Dendritic cell treated with granulocyte-macrophage colony-stimulating factor and Interleukin-4, amounts not matched to agents 40 ng/mL and 50 ng/mL, for 4 days (primary cell): ENCODE data around the gene PUSL1.

ENCODE experiments used
- H3K27ac Mint-ChIP-seq: one replicate; pipeline ENCODE4 v1.8.0; 2022; ENCODE audit warnings: mild to moderate bottlenecking, mixed read lengths
- H3K27me3 Mint-ChIP-seq: one replicate; pipeline ENCODE4 v1.8.0; 2022; ENCODE audit warnings: mild to moderate bottlenecking, mixed read lengths
- H3K36me3 Mint-ChIP-seq: one replicate; pipeline ENCODE4 v1.8.0; 2022; ENCODE audit warnings: low read depth, mixed read lengths
- H3K4me1 Mint-ChIP-seq: one replicate; pipeline ENCODE4 v1.8.0; 2022; ENCODE audit warnings: low read depth, mixed read lengths
- H3K4me3 Mint-ChIP-seq: one replicate; pipeline ENCODE4 v1.8.0; 2022; ENCODE audit warnings: mild to moderate bottlenecking, moderate library complexity, mixed read lengths
- H3K9me3 Mint-ChIP-seq: one replicate; pipeline ENCODE4 v1.8.0; 2022; ENCODE audit warnings: mixed read lengths
- intact Hi-C: fragments of 100-400 bp; cut with micrococcal nuclease; formaldehyde crosslinking; loops from one replicate; pipeline ENCODE4 v1.15.0; 2022

PUSL1 gene

DNA sequence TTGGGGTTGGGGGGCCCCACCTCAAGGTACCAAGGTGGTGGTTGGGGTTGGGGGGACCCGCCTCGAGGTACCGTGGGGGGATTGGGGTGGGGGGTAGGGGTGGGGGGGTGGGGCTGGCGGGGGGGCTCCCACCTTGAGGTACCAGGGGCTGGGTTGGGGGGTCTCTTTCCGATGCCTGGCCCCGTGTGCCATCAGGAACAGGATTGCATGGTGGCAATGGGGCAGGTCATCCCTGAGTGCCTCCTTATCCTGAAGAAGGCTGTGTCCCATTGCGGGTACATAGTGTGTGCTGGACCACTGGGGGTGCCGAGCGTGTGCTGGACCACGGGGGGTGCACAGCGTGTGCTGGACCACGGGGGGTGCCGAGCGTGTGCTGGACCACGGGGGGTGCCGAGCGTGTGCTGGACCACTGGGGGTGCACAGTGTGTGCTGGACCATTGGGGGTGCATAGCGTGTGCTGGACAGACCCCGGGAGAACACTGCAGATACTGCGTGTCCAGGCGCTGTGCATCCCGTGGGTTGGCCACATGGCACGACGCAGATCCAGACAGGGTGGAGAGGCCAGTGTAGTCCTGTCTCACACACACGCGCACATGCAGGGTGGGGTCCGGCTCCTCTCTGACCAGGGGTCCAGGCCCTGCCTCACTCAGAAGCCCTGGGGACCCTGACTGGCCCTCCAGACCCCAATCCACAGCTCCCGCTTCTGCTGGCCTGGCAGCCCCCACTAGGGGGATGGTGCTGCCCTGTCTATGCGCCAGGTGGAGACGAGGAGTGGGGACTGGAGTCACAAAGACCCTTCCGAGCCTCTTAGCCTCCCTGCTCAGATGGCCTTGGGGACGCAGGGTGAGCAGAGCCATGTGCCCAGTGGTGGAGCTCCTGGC, 23.9 kb upstream of the PUSL1 start:
- no peak overlapping the region for H3K27ac Mint-ChIP-seq
- intact Hi-C loops, result no loop called here
- peaks cover 9% of the 10 kb centered on the region for H3K9me3 Mint-ChIP-seq
- H3K4me3 Mint-ChIP-seq, result no peak overlapping the region
- no peaks in the 10 kb centered on the region for H3K36me3 Mint-ChIP-seq
- peaks cover 7% of the 10 kb centered on the region for H3K4me1 Mint-ChIP-seq
- peaks cover 3% of the 10 kb centered on the region for H3K27me3 Mint-ChIP-seq

DNA sequence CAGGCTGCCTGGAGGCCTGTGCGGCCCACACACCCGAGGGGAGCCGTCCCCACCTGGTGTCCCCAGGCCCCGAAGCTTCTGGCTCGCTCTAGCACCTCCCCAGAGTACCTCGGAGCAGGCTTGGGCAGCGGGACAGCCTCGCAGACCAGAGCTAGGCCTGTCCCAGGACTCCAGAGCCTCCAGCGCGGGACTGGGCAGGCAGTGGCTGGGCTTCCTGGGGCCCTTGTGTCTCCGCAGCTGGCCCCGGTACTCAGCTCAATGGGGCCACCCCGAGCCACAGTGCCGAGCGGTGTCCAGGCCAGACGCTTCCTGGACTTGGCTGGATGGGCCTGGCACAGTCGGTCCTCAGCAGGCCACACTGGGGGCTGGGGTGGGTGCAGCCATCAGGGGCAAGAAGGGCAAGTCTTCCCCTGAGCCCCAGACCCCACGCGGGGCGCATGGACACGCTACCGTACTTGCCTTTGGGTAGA, 23.3 kb upstream of the PUSL1 start:
- no peak overlapping the region for H3K4me3 Mint-ChIP-seq
- peaks cover 7% of the 10 kb centered on the region for H3K4me1 Mint-ChIP-seq
- H3K9me3 Mint-ChIP-seq, result peaks cover 9% of the 10 kb centered on the region
- intact Hi-C loops, result no loop called here
- no peaks in the 10 kb centered on the region for H3K36me3 Mint-ChIP-seq
- H3K27me3 Mint-ChIP-seq, result peaks cover 5% of the 10 kb centered on the region
- H3K27ac Mint-ChIP-seq, result no peak overlapping the region

DNA sequence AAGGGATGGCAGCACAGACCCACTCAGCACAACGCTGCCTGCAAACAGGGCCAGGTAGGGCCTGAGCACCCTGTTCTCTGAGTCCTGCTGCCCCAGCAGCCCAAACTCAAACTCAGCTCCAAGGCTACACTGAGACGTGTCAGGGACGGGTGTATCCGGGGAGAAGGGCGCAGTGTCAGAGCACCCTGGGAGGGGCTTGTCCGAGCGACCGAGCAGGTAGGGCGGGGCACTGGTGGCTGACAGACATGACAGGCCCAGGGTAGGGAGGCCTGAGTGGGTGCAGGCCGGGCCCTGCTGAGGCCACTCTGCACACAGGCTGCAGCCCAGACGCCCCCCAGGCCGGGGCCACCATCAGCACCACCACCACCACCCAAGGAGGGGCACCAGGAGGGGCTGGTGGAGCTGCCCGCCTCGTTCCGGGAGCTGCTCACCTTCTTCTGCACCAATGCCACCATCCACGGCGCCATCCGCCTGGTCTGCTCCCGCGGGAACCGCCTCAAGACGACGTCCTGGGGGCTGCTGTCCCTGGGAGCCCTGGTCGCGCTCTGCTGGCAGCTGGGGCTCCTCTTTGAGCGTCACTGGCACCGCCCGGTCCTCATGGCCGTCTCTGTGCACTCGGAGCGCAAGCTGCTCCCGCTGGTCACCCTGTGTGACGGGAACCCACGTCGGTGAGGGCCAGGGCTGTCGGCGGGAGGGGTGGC, 22.6 kb upstream of the PUSL1 start:
- Mint-ChIP-seq H3K27me3 (peaks cover 6% of the 10 kb centered on the region), H3K4me1 (peaks cover 7% of the 10 kb centered on the region), H3K36me3 (no peaks in the 10 kb centered on the region), H3K9me3 (peaks cover 9% of the 10 kb centered on the region), H3K27ac (no peak overlapping the region), H3K4me3 (no peak overlapping the region)
- intact Hi-C loops, result no loop called here

DNA sequence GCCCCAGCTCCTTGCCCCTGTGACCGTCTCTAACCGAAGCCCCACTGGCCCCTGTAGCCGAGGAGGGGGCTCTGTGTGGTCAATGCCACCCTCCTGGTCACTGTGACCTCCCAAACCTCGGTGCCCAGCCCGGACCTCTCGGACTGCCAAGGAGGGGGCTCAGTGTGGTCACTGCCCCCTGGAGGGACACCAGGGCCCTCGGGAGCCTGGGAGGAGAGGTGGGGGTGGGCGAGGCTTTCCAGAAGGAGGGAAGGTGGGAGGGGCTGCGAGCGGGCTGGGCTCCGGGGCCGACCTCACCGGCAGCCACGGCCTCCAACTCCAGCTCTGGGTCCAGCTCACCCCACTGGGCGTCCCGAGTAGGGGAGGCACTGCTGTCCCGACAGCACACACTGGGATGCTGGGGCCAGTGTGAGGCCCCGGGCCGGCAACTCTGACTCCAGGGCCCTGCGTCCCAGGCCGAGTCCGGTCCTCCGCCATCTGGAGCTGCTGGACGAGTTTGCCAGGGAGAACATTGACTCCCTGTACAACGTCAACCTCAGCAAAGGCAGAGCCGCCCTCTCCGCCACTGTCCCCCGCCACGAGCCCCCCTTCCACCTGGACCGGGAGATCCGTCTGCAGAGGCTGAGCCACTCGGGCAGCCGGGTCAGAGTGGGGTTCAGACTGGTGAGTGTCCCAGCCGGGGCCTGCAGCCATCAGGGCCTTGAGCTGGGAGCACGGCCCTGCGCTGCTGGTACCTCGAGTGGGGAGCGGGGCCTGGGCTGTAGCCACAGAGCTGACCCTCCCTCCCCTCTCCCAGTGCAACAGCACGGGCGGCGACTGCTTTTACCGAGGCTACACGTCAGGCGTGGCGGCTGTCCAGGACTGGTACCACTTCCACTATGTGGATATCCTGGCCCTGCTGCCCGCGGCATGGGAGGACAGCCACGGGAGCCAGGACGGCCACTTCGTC, 21.8 kb upstream of the PUSL1 start:
- Mint-ChIP-seq H3K27me3 (peaks cover 6% of the 10 kb centered on the region), H3K4me1 (peaks cover 7% of the 10 kb centered on the region), H3K36me3 (no peaks in the 10 kb centered on the region), H3K9me3 (peaks cover 9% of the 10 kb centered on the region), H3K27ac (no peak overlapping the region), H3K4me3 (no peak overlapping the region)
- intact Hi-C loops, result no loop called here

DNA sequence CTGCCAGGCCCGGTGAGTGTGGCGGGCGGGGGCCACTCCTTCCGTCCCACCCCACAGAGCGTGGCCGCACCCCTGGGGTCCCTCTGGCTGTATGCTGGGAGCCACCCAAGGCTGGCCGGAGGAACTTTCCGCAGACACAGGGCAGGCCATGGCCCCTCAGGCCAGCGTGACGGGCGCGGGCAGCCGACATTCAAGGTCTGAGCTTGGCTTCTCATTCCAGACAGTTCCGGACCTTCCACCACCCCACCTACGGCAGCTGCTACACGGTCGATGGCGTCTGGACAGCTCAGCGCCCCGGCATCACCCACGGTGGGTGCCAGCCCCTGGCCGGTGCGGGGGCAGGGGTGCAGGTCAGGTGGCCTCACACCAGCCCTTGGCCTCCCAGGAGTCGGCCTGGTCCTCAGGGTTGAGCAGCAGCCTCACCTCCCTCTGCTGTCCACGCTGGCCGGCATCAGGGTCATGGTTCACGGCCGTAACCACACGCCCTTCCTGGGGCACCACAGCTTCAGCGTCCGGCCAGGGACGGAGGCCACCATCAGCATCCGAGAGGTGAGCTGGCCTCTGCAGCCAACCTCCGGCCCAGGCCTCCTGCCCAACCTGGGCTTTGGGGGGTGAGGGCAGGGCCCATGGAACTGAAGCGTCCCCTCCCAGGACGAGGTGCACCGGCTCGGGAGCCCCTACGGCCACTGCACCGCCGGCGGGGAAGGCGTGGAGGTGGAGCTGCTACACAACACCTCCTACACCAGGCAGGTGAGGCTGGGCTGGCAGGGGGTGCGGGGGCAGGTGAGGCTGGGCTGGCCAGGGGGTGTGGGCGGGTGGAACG, 20.9 kb upstream of the PUSL1 start:
- Mint-ChIP-seq H3K9me3 (peaks cover 9% of the 10 kb centered on the region), H3K36me3 (peaks cover 3% of the 10 kb centered on the region), H3K27ac (no peak overlapping the region), H3K4me3 (no peak overlapping the region), H3K27me3 (peaks cover 4% of the 10 kb centered on the region), H3K4me1 (peaks cover 6% of the 10 kb centered on the region)
- intact Hi-C loops, result no loop called here

DNA sequence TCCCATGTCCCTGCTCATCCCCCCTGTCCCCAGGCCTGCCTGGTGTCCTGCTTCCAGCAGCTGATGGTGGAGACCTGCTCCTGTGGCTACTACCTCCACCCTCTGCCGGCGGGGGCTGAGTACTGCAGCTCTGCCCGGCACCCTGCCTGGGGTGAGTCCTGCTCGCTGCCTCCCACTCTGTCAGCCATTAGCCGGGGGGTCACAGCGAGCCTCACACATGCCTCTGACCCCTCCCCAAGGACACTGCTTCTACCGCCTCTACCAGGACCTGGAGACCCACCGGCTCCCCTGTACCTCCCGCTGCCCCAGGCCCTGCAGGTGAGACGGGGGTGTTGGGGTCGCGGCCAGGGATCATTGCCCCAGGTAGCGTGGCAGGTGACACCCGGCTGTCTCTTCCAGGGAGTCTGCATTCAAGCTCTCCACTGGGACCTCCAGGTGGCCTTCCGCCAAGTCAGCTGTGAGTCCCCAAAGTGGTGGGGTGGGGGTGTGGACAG, 18.1 kb upstream of the PUSL1 start:
- H3K27me3 Mint-ChIP-seq, result peaks cover 3% of the 10 kb centered on the region
- H3K36me3 Mint-ChIP-seq, result peaks cover 31% of the 10 kb centered on the region
- peaks cover 9% of the 10 kb centered on the region for H3K9me3 Mint-ChIP-seq
- intact Hi-C loops, result no loop called here
- no peaks in the 10 kb centered on the region for H3K4me1 Mint-ChIP-seq
- H3K27ac Mint-ChIP-seq, result no peak overlapping the region
- no peak overlapping the region for H3K4me3 Mint-ChIP-seq

DNA sequence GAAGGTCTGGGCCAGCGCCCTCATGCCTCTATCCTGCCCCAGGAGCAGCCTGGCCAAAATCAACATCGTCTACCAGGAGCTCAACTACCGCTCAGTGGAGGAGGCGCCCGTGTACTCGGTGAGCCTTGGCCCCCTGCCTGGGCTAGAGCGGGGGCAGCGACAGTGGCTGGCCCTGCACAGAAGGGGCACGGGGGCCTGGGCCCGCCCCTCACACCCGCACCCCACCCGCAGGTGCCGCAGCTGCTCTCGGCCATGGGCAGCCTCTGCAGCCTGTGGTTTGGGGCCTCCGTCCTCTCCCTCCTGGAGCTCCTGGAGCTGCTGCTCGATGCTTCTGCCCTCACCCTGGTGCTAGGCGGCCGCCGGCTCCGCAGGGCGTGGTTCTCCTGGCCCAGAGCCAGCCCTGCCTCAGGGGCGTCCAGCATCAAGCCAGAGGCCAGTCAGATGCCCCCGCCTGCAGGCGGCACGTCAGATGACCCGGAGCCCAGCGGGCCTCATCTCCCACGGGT, 17.3 kb upstream of the PUSL1 start:
- Mint-ChIP-seq H3K27ac (no peak overlapping the region), H3K36me3 (peaks cover 38% of the 10 kb centered on the region), H3K27me3 (peaks cover 3% of the 10 kb centered on the region), H3K9me3 (peaks cover 9% of the 10 kb centered on the region), H3K4me3 (no peak overlapping the region), H3K4me1 (no peaks in the 10 kb centered on the region)
- intact Hi-C loops, result no loop called here

DNA sequence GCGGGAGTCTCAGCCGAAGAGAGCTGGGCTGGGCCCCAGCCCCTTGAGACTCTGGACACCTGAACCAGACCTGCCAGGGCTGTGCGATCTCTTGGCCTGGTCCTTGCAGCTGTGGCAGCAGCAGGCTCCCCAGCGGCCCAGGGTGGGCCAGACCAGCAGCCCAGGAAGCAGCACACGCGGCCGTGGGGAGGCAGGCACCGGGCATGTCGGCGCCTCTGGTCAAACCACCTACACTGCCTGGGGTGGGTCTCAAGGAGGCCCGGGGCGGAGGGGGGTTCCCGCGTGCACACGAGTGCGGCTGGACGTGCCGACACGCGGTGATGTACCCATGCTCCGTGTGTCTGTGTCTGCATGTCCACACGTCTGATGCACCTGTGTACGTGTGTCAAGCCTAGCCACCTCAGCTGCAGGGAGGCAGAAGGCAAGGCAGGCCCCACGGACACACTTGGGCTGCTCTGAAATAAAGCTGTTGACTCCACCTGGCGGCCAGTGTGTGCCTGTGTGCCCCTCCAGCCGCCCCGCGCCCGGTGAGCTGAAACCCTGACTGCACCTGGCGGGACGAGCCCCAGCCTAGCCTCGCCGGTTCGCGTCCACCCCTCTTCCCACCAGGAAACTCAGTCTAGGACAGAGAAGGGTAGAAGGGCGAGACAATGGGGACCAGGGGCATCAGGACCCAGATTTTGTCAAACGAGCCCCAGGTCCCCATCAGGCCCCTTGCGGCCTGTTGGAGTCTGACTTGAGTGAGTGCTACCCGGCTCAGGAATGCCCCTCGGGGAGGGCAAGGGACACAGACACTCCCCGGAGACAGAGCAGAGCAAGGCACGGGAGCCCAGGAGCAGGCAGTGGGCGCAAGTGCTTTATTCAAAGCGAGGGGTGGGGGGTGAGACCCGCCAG, 16.6 kb upstream of the PUSL1 start:
- Mint-ChIP-seq H3K27ac (no peak overlapping the region), H3K36me3 (peaks cover 46% of the 10 kb centered on the region), H3K9me3 (peaks cover 9% of the 10 kb centered on the region), H3K4me3 (no peak overlapping the region), H3K27me3 (peaks cover 3% of the 10 kb centered on the region), H3K4me1 (no peaks in the 10 kb centered on the region)
- intact Hi-C loops, result no loop called here

- Mint-ChIP-seq H3K27me3 (peaks cover 3% of the 10 kb centered on the region), H3K4me1 (no peaks in the 10 kb centered on the region), H3K36me3 (peaks cover 48% of the 10 kb centered on the region), H3K4me3 (no peak overlapping the region), H3K27ac (no peak overlapping the region), H3K9me3 (peaks cover 9% of the 10 kb centered on the region)
- intact Hi-C loops, result no loop called here
Measured at GRCh38 chr1:1292442-1292779, 16.0 kb upstream of the PUSL1 start.

- Mint-ChIP-seq H3K9me3 (peaks cover 9% of the 10 kb centered on the region), H3K27ac (no peak overlapping the region), H3K27me3 (peaks cover 3% of the 10 kb centered on the region), H3K4me1 (no peaks in the 10 kb centered on the region), H3K36me3 (peaks cover 51% of the 10 kb centered on the region), H3K4me3 (no peak overlapping the region)
- intact Hi-C loops, result no loop called here
Measured at GRCh38 chr1:1292851-1293250, 15.5 kb upstream of the PUSL1 start.

- no peaks in the 10 kb centered on the region for H3K4me1 Mint-ChIP-seq
- intact Hi-C loops, result no loop called here
- peaks cover 3% of the 10 kb centered on the region for H3K27me3 Mint-ChIP-seq
- no peak overlapping the region for H3K27ac Mint-ChIP-seq
- H3K9me3 Mint-ChIP-seq, result peaks cover 2% of the 10 kb centered on the region
- peaks cover 58% of the 10 kb centered on the region for H3K36me3 Mint-ChIP-seq
- H3K4me3 Mint-ChIP-seq, result no peak overlapping the region
Measured at GRCh38 chr1:1293263-1294249, 14.8 kb upstream of the PUSL1 start.
